AG09319 (cell line): ENCODE data around the gene RAPGEF6.
"Not testable (repeated sequence)": the region's sequence is repeated elsewhere in the genome, so short reads cannot be mapped to it uniquely, and the experiment has no call there.

Experiments
- DNase-seq: peaks from one replicate; pipeline ENCODE4 v3.0.0-alpha.2; 2010; ENCODE audit warnings: low read depth; ENCODE audit errors: extremely low read depth
- TF ChIP-seq, protein P1 (sequence below): IDR thresholded peaks from 2 replicates; pipeline ENCODE4 v1.5.1; 2011; ENCODE audit warnings: low read depth, mild to moderate bottlenecking, inconsistent platforms, low read length, moderate library complexity

RAPGEF6 gene

DNA sequence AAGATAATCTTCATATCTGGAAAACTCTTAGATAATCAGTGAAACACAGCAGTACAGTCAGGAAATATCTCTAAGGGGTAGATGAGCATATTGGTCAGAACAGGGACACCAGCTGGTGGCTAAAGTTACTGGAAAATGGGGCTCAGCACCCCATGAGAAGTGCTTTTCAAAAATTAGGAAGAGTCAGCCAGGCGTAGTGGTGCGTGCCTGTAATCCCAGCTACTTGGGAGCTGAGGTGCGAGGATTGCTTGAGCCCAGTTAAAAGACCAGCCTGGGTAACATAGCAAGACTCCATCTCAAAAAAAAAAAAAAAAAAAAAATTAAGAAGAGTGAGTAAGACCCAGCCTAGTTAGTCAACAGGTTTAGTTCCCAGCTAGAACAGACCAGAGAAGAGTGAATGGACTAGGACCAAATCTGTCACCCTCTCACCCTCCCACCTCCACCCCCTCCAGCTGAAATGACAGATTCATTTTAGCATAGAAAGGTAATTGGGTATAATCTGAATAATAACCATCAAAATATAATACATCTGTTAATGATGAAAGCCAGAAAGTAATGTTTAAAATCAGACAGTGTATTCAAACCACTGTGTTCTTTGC, 250.3 kb downstream of the RAPGEF6 start:
- TF ChIP-seq, protein P1, sequence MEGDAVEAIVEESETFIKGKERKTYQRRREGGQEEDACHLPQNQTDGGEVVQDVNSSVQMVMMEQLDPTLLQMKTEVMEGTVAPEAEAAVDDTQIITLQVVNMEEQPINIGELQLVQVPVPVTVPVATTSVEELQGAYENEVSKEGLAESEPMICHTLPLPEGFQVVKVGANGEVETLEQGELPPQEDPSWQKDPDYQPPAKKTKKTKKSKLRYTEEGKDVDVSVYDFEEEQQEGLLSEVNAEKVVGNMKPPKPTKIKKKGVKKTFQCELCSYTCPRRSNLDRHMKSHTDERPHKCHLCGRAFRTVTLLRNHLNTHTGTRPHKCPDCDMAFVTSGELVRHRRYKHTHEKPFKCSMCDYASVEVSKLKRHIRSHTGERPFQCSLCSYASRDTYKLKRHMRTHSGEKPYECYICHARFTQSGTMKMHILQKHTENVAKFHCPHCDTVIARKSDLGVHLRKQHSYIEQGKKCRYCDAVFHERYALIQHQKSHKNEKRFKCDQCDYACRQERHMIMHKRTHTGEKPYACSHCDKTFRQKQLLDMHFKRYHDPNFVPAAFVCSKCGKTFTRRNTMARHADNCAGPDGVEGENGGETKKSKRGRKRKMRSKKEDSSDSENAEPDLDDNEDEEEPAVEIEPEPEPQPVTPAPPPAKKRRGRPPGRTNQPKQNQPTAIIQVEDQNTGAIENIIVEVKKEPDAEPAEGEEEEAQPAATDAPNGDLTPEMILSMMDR = no peak
- DNase-seq = no peak

DNA sequence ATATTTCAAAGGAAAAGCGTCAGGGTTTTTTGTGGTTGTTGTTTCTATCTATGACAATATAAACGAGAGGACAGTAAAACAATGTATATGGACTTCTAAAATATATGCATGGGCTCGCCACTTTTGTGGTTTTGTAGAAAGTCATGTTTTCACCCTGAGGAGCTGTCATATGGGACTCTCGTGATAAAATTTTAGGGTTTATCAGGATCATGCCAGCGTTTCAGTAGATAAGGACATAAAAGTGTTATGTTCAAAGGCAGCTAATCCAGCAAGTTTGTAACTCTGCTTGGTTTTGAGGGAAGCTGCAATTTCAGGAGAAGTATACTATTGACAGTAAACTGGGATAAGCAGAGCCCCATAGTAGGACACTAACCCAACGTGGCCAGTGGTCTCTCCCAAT, 250.9 kb downstream of the RAPGEF6 start:
- DNase-seq = no peak
- TF ChIP-seq, protein P1 = no peak

DNA sequence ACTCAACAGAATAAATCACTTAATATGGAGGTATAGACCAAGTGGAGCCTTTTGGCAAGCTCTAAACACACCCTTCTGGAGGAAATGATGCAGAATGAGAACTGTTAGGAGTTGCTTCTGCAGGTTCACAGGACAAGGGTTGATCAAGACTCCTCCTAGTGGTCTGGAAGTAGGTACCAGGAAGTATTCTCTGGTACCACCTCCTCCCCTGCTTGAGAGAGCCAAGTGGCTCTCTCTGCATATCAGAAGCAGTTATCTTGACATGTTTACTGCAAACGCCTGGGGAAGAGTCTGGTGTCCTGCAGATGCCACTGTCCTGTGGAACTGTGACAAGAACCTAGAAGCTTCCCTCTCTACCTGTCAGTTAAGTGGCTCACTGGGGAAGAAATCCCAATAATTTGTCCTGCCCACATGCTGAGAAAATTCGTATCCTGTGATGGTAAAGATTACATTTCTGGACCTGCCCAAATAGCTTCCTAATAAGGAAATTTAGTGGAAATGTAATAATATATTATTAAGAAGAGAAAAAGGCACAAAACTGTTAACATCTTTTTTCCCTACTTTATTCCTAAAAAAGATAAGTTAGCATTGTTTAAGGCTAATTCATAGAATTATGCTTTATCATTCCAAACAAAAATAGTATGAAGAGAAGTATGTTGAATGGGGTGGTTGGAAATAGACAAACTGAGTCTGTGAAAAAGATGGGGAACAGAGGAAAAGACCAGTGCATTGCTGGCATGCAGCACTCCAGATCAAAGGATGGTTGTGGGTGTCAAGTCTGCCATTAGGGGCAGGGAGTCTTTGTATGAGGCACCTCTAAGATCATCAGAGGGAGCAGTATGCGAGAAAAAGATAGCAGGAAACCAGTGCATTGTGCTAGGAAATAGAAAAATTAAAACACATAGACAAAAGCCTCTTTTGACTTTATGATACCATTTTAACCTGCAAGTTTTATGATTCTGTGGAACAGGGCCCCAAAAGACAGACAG, 252.3 kb downstream of the RAPGEF6 start:
- no peak for DNase-seq
- TF ChIP-seq, protein P1 = peak; percentile 20

DNA sequence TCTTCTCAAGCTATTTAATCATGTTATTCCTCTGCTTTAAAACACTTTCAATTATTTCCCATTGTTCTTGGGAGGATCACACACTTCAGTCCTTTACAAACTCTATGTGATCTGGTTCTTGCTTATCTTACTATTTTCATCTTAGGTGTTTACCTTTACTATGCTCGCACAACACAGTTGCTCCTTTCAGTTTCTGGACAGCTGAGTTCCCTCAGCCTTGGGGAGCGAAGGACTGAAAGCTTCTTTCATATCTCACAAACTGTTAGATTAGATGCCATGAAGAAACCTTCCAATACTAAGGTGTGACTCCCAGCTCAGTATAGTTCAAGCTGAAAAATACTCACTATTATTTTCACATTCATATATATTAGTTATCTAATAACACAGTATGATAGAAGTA, 253.3 kb downstream of the RAPGEF6 start:
- TF ChIP-seq, protein P1 = no peak

DNA sequence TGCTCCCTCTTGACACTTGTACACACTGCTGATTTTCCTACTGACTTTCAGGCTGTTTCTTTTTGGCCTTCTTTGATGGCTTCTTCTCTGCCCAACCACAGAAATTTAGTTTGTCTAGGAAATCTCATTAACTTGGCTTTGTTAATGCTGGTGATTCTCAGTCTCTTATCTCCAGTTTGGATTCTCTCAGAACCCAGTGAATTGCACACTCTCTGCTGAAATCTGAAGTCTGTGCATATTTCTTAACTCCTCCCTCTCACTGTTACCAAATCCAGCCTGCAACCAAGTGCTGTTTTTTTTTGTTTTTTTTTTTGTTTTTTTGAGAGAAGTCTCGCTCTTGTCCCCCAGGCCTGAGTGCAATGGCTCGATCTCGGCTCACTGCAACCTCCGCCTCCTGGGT, 254.0 kb downstream of the RAPGEF6 start:
- DNase-seq = no peak
- TF ChIP-seq, protein P1 = no peak

More for the DNA sequence above, 253.3 kb downstream of the RAPGEF6 start:
- DNase-seq = no peak

DNA sequence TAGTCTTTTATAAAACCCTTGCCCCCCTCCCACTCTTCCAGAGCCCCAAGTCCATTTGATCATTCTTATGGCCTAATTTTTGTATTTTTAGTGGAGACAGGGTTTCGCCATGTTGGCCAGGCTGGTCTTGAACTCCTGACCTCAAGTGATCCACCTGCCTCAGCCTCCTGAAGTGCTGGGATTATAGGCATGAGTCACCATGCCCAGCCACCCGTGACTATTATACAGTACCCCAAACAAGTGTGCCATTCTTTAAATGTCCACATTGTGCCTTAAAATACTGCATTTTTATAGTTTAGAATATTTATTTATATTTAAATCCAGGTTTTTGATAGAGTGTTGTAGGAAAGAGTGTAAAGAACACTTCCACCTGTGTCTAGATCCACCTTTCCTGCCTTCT, 254.8 kb downstream of the RAPGEF6 start:
- DNase-seq = not testable (repeated sequence)

DNA sequence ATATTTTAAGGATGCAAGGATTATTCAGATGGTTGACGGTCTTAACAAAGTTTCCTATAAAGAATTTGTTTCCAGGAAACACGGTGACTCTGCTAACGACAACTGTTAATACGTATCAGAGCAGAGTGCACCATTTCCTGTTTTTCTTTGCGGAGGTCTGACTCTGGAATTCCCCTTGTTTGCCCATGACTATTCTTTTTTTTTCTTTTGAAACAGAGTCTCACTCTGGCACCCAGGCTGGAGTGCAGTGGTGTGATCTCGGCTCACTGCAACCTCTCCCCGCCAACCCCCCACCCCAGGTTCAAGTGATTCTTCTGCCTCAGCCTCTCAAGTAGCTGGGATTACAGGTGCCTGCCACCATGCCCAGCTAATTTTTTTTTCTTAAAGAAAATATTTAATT, 255.3 kb downstream of the RAPGEF6 start:
- TF ChIP-seq, protein P1 = no peak

More for the DNA sequence above, 255.3 kb downstream of the RAPGEF6 start:
- DNase-seq = no peak
